Measurements from ENCODE around the gene MAPKAPK3.

The MAPKAPK3 gene

DNA sequence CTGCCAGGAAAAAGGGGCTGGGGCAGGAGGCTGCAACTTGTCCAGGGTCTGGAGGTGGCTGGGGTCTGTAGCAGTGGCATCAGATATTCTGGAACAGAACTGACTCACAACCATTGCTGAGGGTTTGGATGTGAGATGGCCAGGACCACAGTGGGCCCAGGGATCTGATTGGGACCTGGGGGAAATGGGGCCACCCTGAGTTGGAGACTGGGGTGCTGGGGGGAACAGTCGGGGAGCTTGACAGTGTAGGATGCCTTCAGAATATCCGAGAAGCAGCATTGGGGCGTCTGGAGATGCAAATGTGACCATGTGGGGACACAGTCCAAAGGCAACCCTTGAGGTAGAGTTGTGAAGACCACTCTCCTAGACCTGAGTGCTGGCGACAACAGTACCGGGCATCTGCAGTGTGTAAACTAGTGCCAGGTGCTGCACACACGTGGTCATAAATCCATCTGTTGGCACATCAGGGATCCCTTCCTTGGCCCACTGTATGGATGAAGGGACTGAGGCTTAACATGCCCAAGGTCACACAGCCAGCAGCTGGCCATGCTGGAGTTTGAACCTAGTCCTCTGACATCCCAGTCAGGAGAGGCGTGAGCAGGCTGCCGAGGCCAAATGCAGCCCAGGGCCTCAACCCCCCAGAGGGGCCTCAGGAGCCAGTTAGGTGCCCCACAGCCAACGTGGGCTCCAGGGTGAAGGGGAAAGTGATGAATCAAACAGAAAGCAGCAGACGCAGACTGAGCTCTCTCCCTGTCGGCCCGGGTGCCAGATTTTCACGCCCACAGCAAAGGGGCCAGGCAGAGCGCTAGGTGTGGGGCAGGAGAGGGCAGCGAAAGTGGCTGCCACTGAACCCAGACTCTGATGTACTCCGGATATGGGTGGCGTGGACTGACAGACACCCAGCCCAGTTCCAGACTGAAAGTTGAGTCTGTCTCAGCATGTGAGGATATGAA is 28.9 kb upstream of the MAPKAPK3 start:
- peak; percentile 77 for DNase-seq (ENCODE audit: low spot score)

DNA sequence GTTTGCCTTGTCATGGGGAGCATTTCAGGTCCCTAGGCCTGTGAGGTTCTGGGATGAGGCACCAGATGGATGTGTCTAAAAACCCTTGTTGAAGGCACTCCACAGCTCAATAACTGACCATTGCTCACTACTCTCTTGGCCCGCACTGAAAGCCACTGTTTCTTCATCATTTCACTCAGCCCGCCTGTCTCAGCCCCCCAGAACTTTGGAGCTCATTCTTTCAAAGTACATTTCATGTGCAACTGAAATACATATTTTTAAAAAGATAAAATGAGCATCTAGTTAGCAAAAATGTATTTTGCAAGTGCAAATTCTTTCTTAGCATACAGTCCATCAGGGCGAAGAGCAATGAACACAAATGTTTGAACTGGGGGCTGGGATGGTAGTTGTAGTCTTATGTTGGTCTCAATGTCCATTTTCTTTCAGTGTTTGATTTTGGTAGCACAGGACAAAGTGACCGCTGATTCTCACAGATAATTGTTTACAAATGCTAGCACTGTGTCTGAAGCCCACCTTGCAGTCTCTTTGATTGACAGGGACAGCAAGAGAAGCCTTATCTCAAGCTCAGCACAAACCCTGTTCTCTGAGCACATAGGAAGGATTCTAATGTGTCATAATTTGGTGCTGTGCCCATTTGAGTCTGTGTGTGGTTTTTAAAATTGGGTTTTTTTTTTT is 28.1 kb upstream of the MAPKAPK3 start:
- DNase-seq (ENCODE audit: low spot score), result no peak

DNA sequence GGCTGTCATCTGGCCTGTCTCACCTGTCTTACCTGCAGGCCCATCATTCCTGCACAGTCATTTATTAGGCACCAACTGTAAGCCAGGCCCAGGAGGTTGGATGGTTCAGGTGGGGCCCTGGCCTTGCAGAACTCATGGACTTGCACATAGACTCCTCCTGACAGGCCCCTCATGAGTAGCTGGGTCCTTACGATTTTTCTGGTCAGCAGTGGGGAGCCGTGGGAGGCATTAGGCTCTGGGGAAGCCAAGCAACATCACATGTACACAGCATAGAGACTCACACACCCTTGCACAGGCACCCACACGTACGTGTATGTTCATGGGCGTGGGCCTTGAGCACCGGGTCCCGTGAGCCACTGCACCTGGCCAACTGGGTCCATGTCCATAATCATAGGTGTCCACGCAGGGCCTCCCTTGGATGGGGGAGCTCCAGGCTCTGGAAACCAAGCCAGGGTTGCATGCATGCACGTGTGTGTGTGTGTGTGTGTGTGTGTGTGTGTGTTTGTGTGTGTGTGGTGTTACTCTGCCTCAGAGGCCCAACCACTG is 25.7 kb upstream of the MAPKAPK3 start:
- peak; percentile 42 for DNase-seq (ENCODE audit: low spot score)

DNA sequence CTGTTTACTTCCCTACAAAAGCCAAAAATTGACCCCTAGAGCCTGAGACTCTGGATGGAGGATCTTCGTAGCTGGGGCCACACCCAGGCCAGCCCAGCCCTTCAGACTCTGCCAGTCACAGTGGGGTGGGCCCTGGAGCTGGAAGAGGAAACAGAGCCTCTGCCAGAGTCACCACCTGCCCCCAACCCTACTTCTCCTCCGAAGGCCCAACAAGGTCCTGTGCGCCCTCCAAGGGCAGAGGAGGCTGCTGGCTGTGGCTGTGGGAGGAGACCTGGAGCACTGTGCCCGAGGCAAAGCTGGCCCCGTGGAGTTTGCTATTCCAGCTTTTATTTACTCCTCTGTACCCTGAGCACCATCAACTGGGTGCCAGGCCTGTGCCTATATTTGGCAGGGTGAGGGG is 24.4 kb upstream of the MAPKAPK3 start:
- DNase-seq (ENCODE audit: low spot score), result no peak

DNA sequence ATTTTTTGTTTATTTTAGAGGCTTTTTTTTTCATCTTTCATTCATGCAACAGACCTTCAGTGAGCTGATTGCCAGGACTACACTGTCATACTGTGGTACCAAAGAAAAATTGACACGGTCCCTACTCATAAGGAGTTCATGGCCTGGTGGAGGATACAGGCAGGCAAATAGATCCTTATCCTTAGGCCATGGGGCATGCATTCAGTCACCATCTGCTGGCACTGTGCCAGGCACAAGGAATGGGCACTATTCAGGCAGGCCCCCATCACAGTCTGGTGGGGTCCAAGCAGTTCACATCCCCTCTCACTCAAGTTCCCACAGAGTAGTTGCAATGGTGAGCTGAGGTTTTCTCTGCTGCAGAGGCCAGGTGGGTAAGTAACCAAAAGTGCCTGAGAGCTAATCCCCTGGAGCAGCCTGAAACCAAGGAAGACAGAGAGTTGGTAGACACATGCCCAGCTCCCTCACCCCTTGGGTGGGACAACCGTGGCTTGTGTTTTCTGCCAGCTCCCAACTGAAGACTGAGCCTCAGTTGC is 22.6 kb upstream of the MAPKAPK3 start:
- no peak for DNase-seq (ENCODE audit: low spot score)

DNA sequence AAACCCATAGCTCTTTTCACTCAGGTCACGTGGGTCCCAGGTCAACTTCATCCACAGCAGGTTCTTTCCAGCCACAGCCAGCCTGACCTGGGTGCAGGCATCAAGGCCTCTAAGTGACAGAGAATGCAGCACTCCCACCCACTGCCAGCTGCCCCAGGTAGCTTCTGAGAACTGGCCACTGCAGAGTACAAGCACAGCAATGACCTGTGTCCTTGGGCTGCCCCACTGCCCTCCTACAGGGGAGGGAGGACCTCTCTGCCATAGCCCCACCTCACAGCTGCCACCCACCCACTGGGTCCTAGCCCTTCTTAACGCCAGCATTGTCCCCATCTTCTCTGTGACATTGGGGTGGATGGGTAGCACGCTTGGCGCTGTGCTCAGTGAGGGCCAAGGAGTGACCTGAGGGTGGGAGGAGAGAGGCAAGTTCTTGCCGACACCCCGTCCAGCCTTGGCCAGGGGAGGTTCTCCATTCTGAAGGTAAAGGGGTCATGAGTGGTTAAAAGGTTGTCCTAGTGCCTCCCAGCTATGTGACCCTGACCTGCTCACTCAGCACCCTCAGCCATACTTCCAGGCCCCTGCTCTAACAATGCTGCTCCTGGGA is 17.7 kb upstream of the MAPKAPK3 start:
- DNase-seq (ENCODE audit: low spot score), result no peak

DNA sequence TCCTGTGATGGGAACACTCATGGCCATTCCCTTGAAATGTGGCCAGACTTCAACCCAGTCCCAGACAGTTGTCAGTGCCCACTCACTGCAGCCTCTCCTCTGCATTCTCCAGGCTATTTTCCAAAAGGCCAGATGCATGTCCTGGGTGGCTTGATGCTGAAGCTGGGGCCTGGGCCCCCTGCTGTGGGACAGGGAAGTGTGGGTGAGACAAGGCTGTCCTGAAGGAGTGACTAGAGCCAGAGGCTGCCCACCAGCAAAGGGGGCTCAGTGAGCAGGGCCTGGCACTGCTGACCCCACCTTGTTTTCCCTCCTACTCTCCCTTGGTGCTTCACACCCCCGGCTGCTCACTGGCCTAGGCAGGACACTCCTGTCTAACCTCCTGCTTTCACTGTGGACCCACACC is 17.2 kb upstream of the MAPKAPK3 start:
- no peak for DNase-seq (ENCODE audit: low spot score)

DNA sequence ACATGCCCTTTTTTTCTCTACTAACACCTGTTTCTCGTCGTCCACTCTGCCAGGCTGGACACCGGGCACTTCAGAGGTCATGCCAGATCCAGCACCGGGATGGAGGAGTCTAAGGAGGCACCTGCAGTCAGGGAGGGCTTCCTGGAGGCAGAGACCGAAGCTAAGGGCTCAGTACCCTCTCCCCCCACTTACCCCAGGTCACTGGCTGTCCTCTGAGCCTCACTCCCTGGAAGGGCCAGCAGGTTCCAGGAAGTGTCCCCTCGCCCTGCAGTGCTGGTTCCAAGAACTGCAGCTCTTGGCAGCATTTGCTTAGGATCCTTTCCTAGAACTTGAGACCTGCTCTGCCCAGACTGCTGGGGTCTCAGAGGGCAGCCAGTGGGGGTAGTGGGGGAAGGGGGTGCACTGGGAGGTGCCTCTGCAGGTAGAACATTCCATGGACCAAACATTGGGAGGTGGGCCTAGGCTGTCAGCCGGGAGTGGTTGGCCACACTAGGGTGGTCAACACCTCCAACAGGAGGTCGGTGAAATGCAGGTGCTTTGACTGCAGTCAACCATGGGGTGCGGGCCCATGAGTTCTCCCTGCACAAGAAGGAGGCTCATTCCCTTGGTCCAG is 16.7 kb upstream of the MAPKAPK3 start:
- peak; percentile 61 for DNase-seq (ENCODE audit: low spot score)

DNA sequence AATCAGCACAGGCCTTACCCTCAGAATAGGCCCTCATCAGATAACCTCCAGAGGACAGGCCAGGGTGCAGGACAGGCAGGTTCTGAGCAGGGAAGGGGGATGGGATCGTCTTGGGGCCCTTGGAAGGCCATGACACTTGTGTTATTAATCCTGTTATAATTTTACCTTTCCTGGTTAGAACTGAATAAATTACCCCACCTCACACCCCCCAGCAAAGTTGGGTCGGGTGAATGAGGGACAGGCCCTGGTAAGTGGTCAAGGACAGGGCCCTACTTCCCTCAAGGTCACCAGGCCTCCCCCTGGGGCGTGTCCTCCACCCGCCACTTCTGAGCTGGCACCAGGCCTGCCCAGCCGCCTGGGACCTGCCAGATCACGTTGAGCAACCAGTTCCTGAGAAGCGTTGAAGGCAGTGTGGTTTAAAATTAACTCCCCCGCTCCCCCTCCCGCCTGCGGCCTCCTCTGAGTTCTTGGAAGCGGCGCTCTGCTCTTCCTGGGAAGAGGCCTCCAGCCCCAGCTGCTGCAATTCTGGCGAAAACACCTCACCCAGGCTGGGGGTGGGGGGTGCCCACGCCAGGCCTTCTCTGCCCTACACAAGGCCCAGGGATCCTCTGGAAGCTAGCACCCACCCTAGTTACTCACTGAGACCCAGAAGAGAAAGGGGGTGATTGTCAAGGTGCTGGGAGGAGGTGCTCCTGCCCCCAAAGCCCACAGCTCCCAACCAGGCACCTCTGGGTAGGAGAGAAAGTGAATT is 15.9 kb upstream of the MAPKAPK3 start:
- peak; percentile 96 for DNase-seq (ENCODE audit: low spot score)

DNA sequence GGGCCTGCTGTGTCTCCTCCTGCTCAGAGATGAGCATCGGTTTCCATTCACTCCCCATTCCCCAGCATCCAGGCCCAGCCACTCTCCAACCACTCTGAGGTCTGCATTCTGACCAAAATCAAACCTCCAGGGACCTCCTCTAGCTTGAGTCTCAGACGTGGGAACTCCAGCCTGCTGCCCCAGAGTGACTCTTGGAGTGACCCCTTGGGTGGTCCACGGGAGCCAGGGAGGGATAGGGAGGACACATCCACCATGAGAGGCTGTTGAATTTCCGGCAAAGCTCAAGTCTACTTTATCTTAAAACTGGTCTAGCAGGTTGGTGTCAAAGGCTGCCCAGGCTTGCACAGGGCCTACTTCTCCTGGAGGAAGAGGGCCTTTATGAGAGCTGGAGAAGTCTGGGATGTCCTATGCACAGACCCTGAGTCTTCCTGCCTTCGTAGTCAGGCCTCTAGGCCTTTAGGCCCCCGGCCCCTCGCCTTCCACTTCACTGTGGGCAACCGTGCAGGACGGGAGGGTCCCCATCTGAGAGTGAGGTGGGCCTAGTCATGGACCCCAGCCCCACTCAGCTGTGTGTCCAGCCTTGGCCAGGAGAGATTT is 14.3 kb upstream of the MAPKAPK3 start:
- no peak for DNase-seq (ENCODE audit: low spot score)

DNA sequence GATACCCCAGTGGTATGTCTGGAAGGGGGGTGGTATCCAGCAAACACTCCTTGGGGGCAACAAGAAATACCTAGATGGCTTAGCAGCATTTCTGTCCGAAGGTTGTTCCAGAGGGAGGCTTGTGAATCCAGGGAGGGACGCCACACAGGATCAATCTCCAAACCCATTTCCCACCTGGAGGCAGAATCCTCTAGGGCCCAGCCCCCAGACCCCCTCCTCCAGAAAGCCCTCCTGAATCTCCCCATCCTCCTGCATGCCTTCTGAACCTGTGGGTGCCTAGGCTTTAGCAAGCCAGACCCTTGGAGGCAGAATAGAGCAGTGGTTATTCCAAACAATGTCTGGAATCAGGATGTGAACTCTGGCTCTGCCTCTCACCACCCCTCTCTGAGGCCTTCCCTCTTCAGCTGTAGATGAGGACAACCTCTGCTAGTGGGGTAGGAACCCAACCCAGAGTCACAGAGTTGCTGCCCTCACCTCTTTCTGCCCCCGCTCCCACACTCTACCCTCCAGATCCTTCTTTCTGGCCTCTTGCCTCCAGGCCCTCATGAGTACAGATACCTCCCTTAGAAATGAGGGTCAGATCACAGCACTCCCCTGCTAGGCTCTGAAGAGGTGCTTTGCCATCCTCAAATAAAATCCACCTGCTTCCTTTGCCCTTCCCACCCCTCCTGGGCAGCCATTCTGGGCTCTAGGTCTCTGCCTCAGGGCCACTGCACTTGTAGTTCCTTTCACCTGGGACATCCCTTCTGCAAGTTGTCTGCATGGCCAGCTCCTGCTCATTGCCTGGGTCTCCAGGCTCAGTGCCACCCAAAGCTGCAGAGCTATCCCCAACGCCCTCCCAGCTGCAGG is 13.5 kb upstream of the MAPKAPK3 start:
- DNase-seq (ENCODE audit: low spot score), result no peak

DNA sequence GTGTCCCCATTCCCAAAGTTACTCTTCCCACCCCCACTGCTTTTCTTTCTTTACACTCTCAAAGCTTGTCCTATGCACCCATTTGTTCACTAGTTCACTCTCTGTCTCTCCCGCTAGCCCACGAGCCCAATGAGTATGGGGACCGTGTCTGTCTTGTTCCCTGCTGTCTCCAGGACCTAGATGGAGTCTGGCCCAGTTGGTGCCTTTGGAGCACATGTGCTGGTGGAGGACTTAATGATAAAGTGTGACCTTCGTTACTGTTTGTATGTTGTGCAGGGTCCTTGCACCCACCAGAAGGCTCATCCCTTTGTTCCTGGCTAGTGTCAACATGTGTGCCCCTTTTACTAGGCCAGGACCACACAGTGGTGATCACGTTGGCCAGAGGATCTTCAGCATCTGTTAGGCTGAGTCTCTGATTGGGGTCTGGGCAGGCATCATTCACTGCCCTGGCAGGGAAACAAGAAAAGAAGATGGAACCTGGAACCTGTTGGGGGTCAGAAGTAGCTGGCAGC is 12.8 kb upstream of the MAPKAPK3 start:
- no peak for DNase-seq (ENCODE audit: low spot score)

DNA sequence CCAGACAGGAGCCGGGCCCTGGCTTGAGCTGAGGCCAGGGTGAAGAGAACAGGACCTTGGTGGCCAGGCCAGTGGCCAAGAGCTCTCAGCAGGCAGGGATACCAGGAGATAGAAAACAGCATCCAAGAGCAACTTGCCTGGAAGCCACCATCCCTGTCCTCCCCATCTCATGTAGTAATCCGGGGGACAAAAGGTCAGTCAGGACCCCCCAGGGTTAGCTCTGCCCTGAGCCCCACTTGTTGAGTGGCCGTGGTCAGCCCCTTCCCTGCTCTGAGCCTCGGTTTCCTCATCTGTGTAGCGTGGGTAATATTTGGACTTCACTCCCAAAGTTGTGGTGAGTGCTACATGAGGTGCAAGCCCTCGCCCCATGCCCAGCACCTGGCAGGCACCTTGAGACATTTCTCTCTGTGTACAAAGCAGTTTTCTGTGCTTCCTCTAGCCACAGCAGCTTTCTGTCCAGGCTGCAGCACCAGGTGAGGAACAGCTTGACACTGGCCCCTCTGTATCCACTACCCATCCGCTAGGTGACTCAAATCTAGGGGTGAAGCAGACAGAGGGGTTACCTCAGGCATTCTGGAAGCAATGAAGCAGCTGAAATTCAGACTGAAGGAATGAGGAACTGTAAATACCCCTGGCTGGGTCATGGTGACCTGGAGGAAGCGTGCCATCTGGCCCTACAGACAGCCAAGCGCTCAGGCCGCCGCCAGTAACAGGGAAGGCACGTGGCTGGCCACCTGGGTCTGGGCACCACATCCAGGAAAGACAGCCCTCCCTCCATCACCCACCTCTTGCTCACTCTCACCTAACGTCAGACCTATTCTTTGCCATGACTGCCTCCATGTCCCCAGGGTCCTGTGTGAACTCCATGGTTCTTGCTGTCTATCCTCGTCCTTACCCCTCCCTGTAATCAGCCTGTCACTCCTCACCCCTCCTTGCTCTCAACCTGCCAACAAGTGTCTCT is 12.0 kb upstream of the MAPKAPK3 start:
- DNase-seq (ENCODE audit: low spot score), result no peak

DNA sequence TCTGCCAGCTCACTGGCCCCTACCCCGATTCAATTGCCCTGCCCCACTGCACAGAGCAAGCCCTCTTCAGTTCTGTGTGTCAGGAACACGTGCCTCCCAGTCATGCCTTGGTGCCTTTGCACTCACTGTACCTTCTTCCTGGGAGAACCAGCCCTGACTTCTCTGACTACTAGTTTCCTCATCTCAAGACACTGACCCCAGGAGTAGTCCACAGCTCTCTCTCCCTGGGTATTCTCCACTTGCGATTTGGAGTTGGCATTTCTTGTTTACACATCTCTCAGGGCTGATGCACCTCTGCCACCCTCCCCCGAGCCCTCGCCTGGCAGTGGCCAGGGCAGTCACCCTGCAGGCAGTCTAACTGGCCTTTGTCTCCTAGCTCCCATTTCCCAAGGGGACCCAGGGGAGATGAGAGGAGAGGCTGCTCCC is 11.0 kb upstream of the MAPKAPK3 start:
- no peak for DNase-seq (ENCODE audit: low spot score)

DNA sequence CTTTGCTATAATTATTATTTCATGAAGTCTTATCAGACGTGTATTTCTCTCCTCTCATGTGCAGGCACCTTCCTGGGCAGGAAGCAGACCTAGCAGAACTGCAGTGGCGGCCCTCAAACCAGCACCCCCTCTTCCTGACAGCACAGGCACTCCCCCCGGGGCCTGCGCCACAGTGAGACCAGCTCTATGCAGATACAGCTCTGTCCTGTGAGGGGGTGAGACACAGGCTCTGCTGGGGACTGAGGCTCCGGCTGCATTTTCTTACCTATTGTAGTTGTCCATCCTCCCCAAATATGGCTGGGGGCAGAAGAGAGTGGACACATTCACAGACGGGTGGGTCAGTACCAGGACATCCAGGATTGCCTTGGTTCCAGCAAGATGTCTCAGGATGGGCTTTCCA is 10.4 kb upstream of the MAPKAPK3 start:
- peak; percentile 50 for DNase-seq (ENCODE audit: low spot score)

DNA sequence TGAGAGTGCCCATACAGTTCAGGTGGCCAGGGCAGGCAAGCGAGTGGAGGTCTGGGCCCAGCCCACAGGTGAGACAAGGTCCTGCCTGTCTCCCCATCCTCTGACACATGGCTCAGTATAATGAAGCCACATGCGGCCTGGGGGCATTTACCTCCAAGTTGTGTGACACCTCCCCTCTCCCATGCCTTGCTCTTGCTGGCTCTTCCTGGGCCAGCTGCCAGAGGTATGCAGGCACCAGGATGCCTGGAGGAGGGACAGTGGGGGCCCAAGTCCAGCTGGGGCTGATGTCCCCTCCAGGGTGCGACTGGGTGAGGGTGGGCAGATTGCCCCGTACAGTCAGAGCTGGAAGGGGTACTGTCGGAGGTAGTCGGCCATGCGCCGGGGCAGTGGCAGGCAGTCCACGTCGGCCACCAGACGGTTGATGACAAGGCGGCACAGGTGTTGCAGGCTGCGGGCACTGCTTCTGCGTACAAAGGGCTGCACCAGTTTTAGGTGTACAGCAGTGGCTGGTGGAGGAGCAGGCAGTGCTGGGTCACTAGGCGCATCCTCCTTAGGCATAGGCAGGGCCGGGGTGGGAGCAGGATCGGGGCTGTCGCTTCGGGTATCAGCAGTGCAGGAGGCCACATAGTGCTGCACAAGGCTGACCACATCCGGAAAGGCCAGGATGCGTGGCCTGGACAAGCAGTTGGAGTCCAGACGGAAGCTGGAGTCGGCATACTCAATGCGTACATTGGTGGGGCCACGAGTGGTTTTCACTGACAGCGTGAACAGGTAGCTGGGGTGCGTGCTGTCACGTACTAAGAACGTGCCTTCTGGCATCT is 9.5 kb upstream of the MAPKAPK3 start:
- no peak for DNase-seq (ENCODE audit: low spot score)

DNA sequence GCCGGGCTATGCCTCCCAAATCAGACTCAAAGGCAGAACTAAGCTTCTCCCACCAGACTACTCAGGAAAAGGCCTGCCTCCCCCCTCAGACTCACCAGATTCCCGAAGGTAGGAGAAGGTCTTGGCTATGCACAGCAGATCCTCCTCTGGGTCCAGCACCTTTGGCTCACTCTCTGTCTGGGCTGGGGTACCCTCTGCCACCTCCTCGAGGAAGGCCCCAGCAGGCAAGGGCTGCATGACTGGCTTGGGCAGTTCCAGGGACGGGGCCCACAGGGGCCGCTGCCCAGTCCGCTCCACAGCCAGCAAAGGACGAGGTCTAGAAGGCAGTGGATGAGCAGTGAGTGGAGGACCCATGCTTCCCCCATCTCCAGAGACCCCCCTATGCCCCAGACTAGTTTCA is 8.7 kb upstream of the MAPKAPK3 start:
- DNase-seq (ENCODE audit: low spot score), result no peak
